ENCODE results near the gene NGFR.

NGFR gene

GRCh38 chr17:49511810-49512209, 16.7 kb downstream of the NGFR start:
- H3K9ac ChIP-seq (ENCODE audit: low read length): no peak overlapping the region
- H3K27me3 ChIP-seq (ENCODE audit: control insufficient read depth in 1 of 2, insufficient read depth in 2 of 2, low read length in 2 of 2): peaks cover 0 to 8% of the 10 kb centered on the region in 2 donors
- peaks cover 36% of the 10 kb centered on the region for H3K4me1 ChIP-seq (ENCODE audit: insufficient read depth, low read length)
- H3K27ac ChIP-seq (ENCODE audit: low read depth, low read length): no peak overlapping the region
- no peaks in the 10 kb centered on the region for H3K9me3 ChIP-seq (ENCODE audit: low read length)
- no peak overlapping the region for H3K4me3 ChIP-seq (ENCODE audit: low read depth in 1 of 2, low read length in 2 of 2)
- no peaks in the 10 kb centered on the region for H3K36me3 ChIP-seq (ENCODE audit: insufficient read depth, low read length)

GRCh38 chr17:49512296-49513043, 17.4 kb downstream of the NGFR start:
- H3K9ac ChIP-seq (ENCODE audit: low read length): no peak overlapping the region
- H3K4me1 ChIP-seq (ENCODE audit: insufficient read depth, low read length): peaks cover 36% of the 10 kb centered on the region
- H3K4me3 ChIP-seq (ENCODE audit: low read depth in 1 of 2, low read length in 2 of 2): no peak overlapping the region
- no peaks in the 10 kb centered on the region for H3K36me3 ChIP-seq (ENCODE audit: insufficient read depth, low read length)
- H3K27ac ChIP-seq (ENCODE audit: low read depth, low read length): no peak overlapping the region
- H3K27me3 ChIP-seq (ENCODE audit: control insufficient read depth in 1 of 2, insufficient read depth in 2 of 2, low read length in 2 of 2): peaks cover 0 to 8% of the 10 kb centered on the region in 2 donors
- H3K9me3 ChIP-seq (ENCODE audit: low read length): no peaks in the 10 kb centered on the region

GRCh38 chr17:49513044-49513395, 17.9 kb downstream of the NGFR start:
- peaks cover 36% of the 10 kb centered on the region for H3K4me1 ChIP-seq (ENCODE audit: insufficient read depth, low read length)
- no peak overlapping the region for H3K9ac ChIP-seq (ENCODE audit: low read length)
- no peak overlapping the region for H3K4me3 ChIP-seq (ENCODE audit: low read depth in 1 of 2, low read length in 2 of 2)
- H3K9me3 ChIP-seq (ENCODE audit: low read length): no peaks in the 10 kb centered on the region
- H3K36me3 ChIP-seq (ENCODE audit: insufficient read depth, low read length): no peaks in the 10 kb centered on the region
- peaks cover 0 to 8% of the 10 kb centered on the region in 2 donors for H3K27me3 ChIP-seq (ENCODE audit: control insufficient read depth in 1 of 2, insufficient read depth in 2 of 2, low read length in 2 of 2)
- no peak overlapping the region for H3K27ac ChIP-seq (ENCODE audit: low read depth, low read length)

- Histone ChIP-seq H3K9ac (ENCODE audit: low read length) (no peak overlapping the region), H3K36me3 (ENCODE audit: insufficient read depth, low read length) (no peaks in the 10 kb centered on the region), H3K9me3 (ENCODE audit: low read length) (no peaks in the 10 kb centered on the region), H3K27me3 (ENCODE audit: control insufficient read depth in 1 of 2, insufficient read depth in 2 of 2, low read length in 2 of 2) (peaks cover 0 to 8% of the 10 kb centered on the region in 2 donors), H3K27ac (ENCODE audit: low read depth, low read length) (no peak overlapping the region), H3K4me3 (ENCODE audit: low read depth in 1 of 2, low read length in 2 of 2) (no peak overlapping the region), H3K4me1 (ENCODE audit: insufficient read depth, low read length) (peaks cover 36% of the 10 kb centered on the region)
These were observed 18.5 kb downstream of the NGFR start for GRCh38 chr17:49513641-49514040.

- H3K9ac ChIP-seq (ENCODE audit: low read length): no peak overlapping the region
- peak overlapping the region in 1 of 2 donors; percentile 28 for H3K4me3 ChIP-seq (ENCODE audit: low read depth in 1 of 2, low read length in 2 of 2)
- H3K27ac ChIP-seq (ENCODE audit: low read depth, low read length): peak overlapping the region; percentile 80
These were observed 19.1 kb downstream of the NGFR start for GRCh38 chr17:49514071-49514721.

GRCh38 chr17:49515196-49515770, 20.2 kb downstream of the NGFR start:
- H3K36me3 ChIP-seq (ENCODE audit: insufficient read depth, low read length): no peaks in the 10 kb centered on the region
- no peaks in the 10 kb centered on the region for H3K27me3 ChIP-seq (ENCODE audit: control insufficient read depth in 1 of 2, insufficient read depth in 2 of 2, low read length in 2 of 2)
- peak overlapping the region; percentile 44 for H3K9ac ChIP-seq (ENCODE audit: low read length)
- H3K27ac ChIP-seq (ENCODE audit: low read depth, low read length): peak overlapping the region; percentile 80
- peak overlapping the region in 1 of 2 donors; percentile 28 for H3K4me3 ChIP-seq (ENCODE audit: low read depth in 1 of 2, low read length in 2 of 2)
- H3K4me1 ChIP-seq (ENCODE audit: insufficient read depth, low read length): peaks cover 36% of the 10 kb centered on the region
- no peaks in the 10 kb centered on the region for H3K9me3 ChIP-seq (ENCODE audit: low read length)

More at GRCh38 chr17:49514071-49514721, 19.1 kb downstream of the NGFR start:
- H3K9me3 ChIP-seq (ENCODE audit: low read length): no peaks in the 10 kb centered on the region
- H3K4me1 ChIP-seq (ENCODE audit: insufficient read depth, low read length): peaks cover 36% of the 10 kb centered on the region
- H3K36me3 ChIP-seq (ENCODE audit: insufficient read depth, low read length): no peaks in the 10 kb centered on the region
- peaks cover 0 to 4% of the 10 kb centered on the region in 2 donors for H3K27me3 ChIP-seq (ENCODE audit: control insufficient read depth in 1 of 2, insufficient read depth in 2 of 2, low read length in 2 of 2)

GRCh38 chr17:49516180-49516579, 21.1 kb downstream of the NGFR start:
- Histone ChIP-seq H3K4me1 (ENCODE audit: insufficient read depth, low read length) (peaks cover 36% of the 10 kb centered on the region), H3K9ac (ENCODE audit: low read length) (peak overlapping the region; percentile 42), H3K27ac (ENCODE audit: low read depth, low read length) (peak overlapping the region; percentile 51), H3K4me3 (ENCODE audit: low read depth in 1 of 2, low read length in 2 of 2) (no peak overlapping the region), H3K27me3 (ENCODE audit: control insufficient read depth in 1 of 2, insufficient read depth in 2 of 2, low read length in 2 of 2) (no peaks in the 10 kb centered on the region), H3K9me3 (ENCODE audit: low read length) (no peaks in the 10 kb centered on the region), H3K36me3 (ENCODE audit: insufficient read depth, low read length) (no peaks in the 10 kb centered on the region)

- Histone ChIP-seq H3K27ac (ENCODE audit: low read depth, low read length) (no peak overlapping the region), H3K9me3 (ENCODE audit: low read length) (no peaks in the 10 kb centered on the region), H3K4me3 (ENCODE audit: low read depth in 1 of 2, low read length in 2 of 2) (no peak overlapping the region), H3K36me3 (ENCODE audit: insufficient read depth, low read length) (no peaks in the 10 kb centered on the region), H3K27me3 (ENCODE audit: control insufficient read depth in 1 of 2, insufficient read depth in 2 of 2, low read length in 2 of 2) (no peaks in the 10 kb centered on the region), H3K4me1 (ENCODE audit: insufficient read depth, low read length) (peaks cover 41% of the 10 kb centered on the region), H3K9ac (ENCODE audit: low read length) (no peak overlapping the region)
These were observed 23.4 kb downstream of the NGFR start for GRCh38 chr17:49518346-49519078.

- no peaks in the 10 kb centered on the region for H3K36me3 ChIP-seq (ENCODE audit: insufficient read depth, low read length)
- H3K9ac ChIP-seq (ENCODE audit: low read length): no peak overlapping the region
- no peak overlapping the region for H3K4me3 ChIP-seq (ENCODE audit: low read depth in 1 of 2, low read length in 2 of 2)
- H3K27me3 ChIP-seq (ENCODE audit: control insufficient read depth in 1 of 2, insufficient read depth in 2 of 2, low read length in 2 of 2): no peaks in the 10 kb centered on the region
- H3K27ac ChIP-seq (ENCODE audit: low read depth, low read length): no peak overlapping the region
- H3K9me3 ChIP-seq (ENCODE audit: low read length): no peaks in the 10 kb centered on the region
- peaks cover 28% of the 10 kb centered on the region for H3K4me1 ChIP-seq (ENCODE audit: insufficient read depth, low read length)
These were observed 24.7 kb downstream of the NGFR start for GRCh38 chr17:49519781-49520180.

- Histone ChIP-seq H3K4me1 (ENCODE audit: insufficient read depth, low read length) (peaks cover 21% of the 10 kb centered on the region), H3K9me3 (ENCODE audit: low read length) (no peaks in the 10 kb centered on the region), H3K27me3 (ENCODE audit: control insufficient read depth in 1 of 2, insufficient read depth in 2 of 2, low read length in 2 of 2) (no peaks in the 10 kb centered on the region), H3K36me3 (ENCODE audit: insufficient read depth, low read length) (no peaks in the 10 kb centered on the region), H3K4me3 (ENCODE audit: low read depth in 1 of 2, low read length in 2 of 2) (no peak overlapping the region), H3K27ac (ENCODE audit: low read depth, low read length) (no peak overlapping the region), H3K9ac (ENCODE audit: low read length) (no peak overlapping the region)
These were observed 25.4 kb downstream of the NGFR start for GRCh38 chr17:49520386-49521087.

- H3K27ac ChIP-seq (ENCODE audit: low read depth, low read length): no peak overlapping the region
- no peak overlapping the region for H3K4me3 ChIP-seq (ENCODE audit: low read depth in 1 of 2, low read length in 2 of 2)
- H3K9ac ChIP-seq (ENCODE audit: low read length): no peak overlapping the region
- H3K9me3 ChIP-seq (ENCODE audit: low read length): no peaks in the 10 kb centered on the region
- H3K4me1 ChIP-seq (ENCODE audit: insufficient read depth, low read length): peaks cover 15% of the 10 kb centered on the region
- H3K27me3 ChIP-seq (ENCODE audit: control insufficient read depth in 1 of 2, insufficient read depth in 2 of 2, low read length in 2 of 2): no peaks in the 10 kb centered on the region
- no peaks in the 10 kb centered on the region for H3K36me3 ChIP-seq (ENCODE audit: insufficient read depth, low read length)
These were observed 26.0 kb downstream of the NGFR start for GRCh38 chr17:49521088-49521450.
